ENCODE results near the gene MYT1.
"Not testable (repeated sequence)": the region's sequence is repeated elsewhere in the genome, so short reads cannot be mapped to it uniquely, and the experiment has no call there.

GRCh38 chr20:64234921-64235565 is 70.8 kb downstream of the MYT1 start:
- not testable (repeated sequence) for TF ChIP-seq SUZ12 (IDR thresholded peaks at IDR 0.05; ENCODE audit: extremely low read depth, insufficient read depth, insufficient read length); YY1 (IDR thresholded peaks at IDR 0.05; ENCODE audit: insufficient read depth, insufficient read length)
